ENCODE results near the gene ELMO1.

Gene ELMO1

GRCh38 chr7:37235813-37236212, 212.9 kb downstream of the ELMO1 start:
- no peak overlapping the region for H3K9ac ChIP-seq (ENCODE audit: low read depth, low read length)
- H3K36me3 ChIP-seq (ENCODE audit: control insufficient read depth, insufficient read depth, low read length) = no peaks in the 10 kb centered on the region
- H3K4me1 ChIP-seq (ENCODE audit: control insufficient read depth, insufficient read depth, low read length) = peaks cover 8% of the 10 kb centered on the region
- no peaks in the 10 kb centered on the region for H3K27me3 ChIP-seq (ENCODE audit: control insufficient read depth, insufficient read depth, low read length)
- H3K4me3 ChIP-seq (ENCODE audit: low read depth, low read length) = no peak overlapping the region
- no peaks in the 10 kb centered on the region for H3K9me3 ChIP-seq (ENCODE audit: control insufficient read depth, insufficient read depth, low read length)
- H3K27ac ChIP-seq (ENCODE audit: low read depth, low read length) = no peak overlapping the region

- Histone ChIP-seq H3K4me3 (ENCODE audit: low read depth, low read length) (no peak overlapping the region), H3K36me3 (ENCODE audit: control insufficient read depth, insufficient read depth, low read length) (no peaks in the 10 kb centered on the region), H3K27me3 (ENCODE audit: control insufficient read depth, insufficient read depth, low read length) (no peaks in the 10 kb centered on the region), H3K4me1 (ENCODE audit: control insufficient read depth, insufficient read depth, low read length) (peaks cover 8% of the 10 kb centered on the region), H3K27ac (ENCODE audit: low read depth, low read length) (no peak overlapping the region), H3K9me3 (ENCODE audit: control insufficient read depth, insufficient read depth, low read length) (no peaks in the 10 kb centered on the region), H3K9ac (ENCODE audit: low read depth, low read length) (no peak overlapping the region)
Observed at GRCh38 chr7:37234928-37235327, 213.7 kb downstream of the ELMO1 start.

- Histone ChIP-seq H3K36me3 (ENCODE audit: control insufficient read depth, insufficient read depth, low read length) (no peaks in the 10 kb centered on the region), H3K4me1 (ENCODE audit: control insufficient read depth, insufficient read depth, low read length) (peaks cover 8% of the 10 kb centered on the region), H3K27me3 (ENCODE audit: control insufficient read depth, insufficient read depth, low read length) (no peaks in the 10 kb centered on the region), H3K4me3 (ENCODE audit: low read depth, low read length) (no peak overlapping the region), H3K9ac (ENCODE audit: low read depth, low read length) (no peak overlapping the region), H3K9me3 (ENCODE audit: control insufficient read depth, insufficient read depth, low read length) (no peaks in the 10 kb centered on the region), H3K27ac (ENCODE audit: low read depth, low read length) (no peak overlapping the region)
Observed at GRCh38 chr7:37234334-37234733, 214.3 kb downstream of the ELMO1 start.

GRCh38 chr7:37231613-37232012, 217.1 kb downstream of the ELMO1 start:
- H3K36me3 ChIP-seq (ENCODE audit: control insufficient read depth, insufficient read depth, low read length) = no peaks in the 10 kb centered on the region
- H3K4me1 ChIP-seq (ENCODE audit: control insufficient read depth, insufficient read depth, low read length) = peaks cover 8% of the 10 kb centered on the region
- no peak overlapping the region for H3K9ac ChIP-seq (ENCODE audit: low read depth, low read length)
- H3K9me3 ChIP-seq (ENCODE audit: control insufficient read depth, insufficient read depth, low read length) = no peaks in the 10 kb centered on the region
- H3K4me3 ChIP-seq (ENCODE audit: low read depth, low read length) = no peak overlapping the region
- H3K27me3 ChIP-seq (ENCODE audit: control insufficient read depth, insufficient read depth, low read length) = no peaks in the 10 kb centered on the region
- no peak overlapping the region for H3K27ac ChIP-seq (ENCODE audit: low read depth, low read length)

GRCh38 chr7:37230221-37230620, 218.4 kb downstream of the ELMO1 start:
- Histone ChIP-seq H3K27me3 (ENCODE audit: control insufficient read depth, insufficient read depth, low read length) (no peaks in the 10 kb centered on the region), H3K27ac (ENCODE audit: low read depth, low read length) (no peak overlapping the region), H3K36me3 (ENCODE audit: control insufficient read depth, insufficient read depth, low read length) (no peaks in the 10 kb centered on the region), H3K4me1 (ENCODE audit: control insufficient read depth, insufficient read depth, low read length) (peaks cover 22% of the 10 kb centered on the region), H3K4me3 (ENCODE audit: low read depth, low read length) (no peak overlapping the region), H3K9me3 (ENCODE audit: control insufficient read depth, insufficient read depth, low read length) (no peaks in the 10 kb centered on the region), H3K9ac (ENCODE audit: low read depth, low read length) (no peak overlapping the region)

- H3K4me3 ChIP-seq (ENCODE audit: low read depth, low read length) = no peak overlapping the region
- no peaks in the 10 kb centered on the region for H3K36me3 ChIP-seq (ENCODE audit: control insufficient read depth, insufficient read depth, low read length)
- H3K27me3 ChIP-seq (ENCODE audit: control insufficient read depth, insufficient read depth, low read length) = no peaks in the 10 kb centered on the region
- no peak overlapping the region for H3K27ac ChIP-seq (ENCODE audit: low read depth, low read length)
- peaks cover 26% of the 10 kb centered on the region for H3K4me1 ChIP-seq (ENCODE audit: control insufficient read depth, insufficient read depth, low read length)
- no peak overlapping the region for H3K9ac ChIP-seq (ENCODE audit: low read depth, low read length)
- no peaks in the 10 kb centered on the region for H3K9me3 ChIP-seq (ENCODE audit: control insufficient read depth, insufficient read depth, low read length)
Observed at GRCh38 chr7:37229381-37229780, 219.3 kb downstream of the ELMO1 start.

- peak overlapping the region; percentile 11; the same call in 1 of the 2 replicates for H3K4me3 ChIP-seq (ENCODE audit: low read depth, low read length)
- peaks cover 22% of the 10 kb centered on the region for H3K4me1 ChIP-seq (ENCODE audit: control insufficient read depth, insufficient read depth, low read length)
- H3K9me3 ChIP-seq (ENCODE audit: control insufficient read depth, insufficient read depth, low read length) = no peaks in the 10 kb centered on the region
- H3K36me3 ChIP-seq (ENCODE audit: control insufficient read depth, insufficient read depth, low read length) = no peaks in the 10 kb centered on the region
- H3K27ac ChIP-seq (ENCODE audit: low read depth, low read length) = peak overlapping the region; percentile 67
- H3K27me3 ChIP-seq (ENCODE audit: control insufficient read depth, insufficient read depth, low read length) = no peaks in the 10 kb centered on the region
- no peak overlapping the region for H3K9ac ChIP-seq (ENCODE audit: low read depth, low read length)
Observed at GRCh38 chr7:37225285-37225969, 223.2 kb downstream of the ELMO1 start.

- peak overlapping the region; percentile 11; the same call in 1 of the 2 replicates for H3K4me3 ChIP-seq (ENCODE audit: low read depth, low read length)
- H3K9me3 ChIP-seq (ENCODE audit: control insufficient read depth, insufficient read depth, low read length) = no peaks in the 10 kb centered on the region
- H3K4me1 ChIP-seq (ENCODE audit: control insufficient read depth, insufficient read depth, low read length) = peaks cover 22% of the 10 kb centered on the region
- no peak overlapping the region for H3K9ac ChIP-seq (ENCODE audit: low read depth, low read length)
- H3K27ac ChIP-seq (ENCODE audit: low read depth, low read length) = peak overlapping the region; percentile 54
- no peaks in the 10 kb centered on the region for H3K36me3 ChIP-seq (ENCODE audit: control insufficient read depth, insufficient read depth, low read length)
- no peaks in the 10 kb centered on the region for H3K27me3 ChIP-seq (ENCODE audit: control insufficient read depth, insufficient read depth, low read length)
Observed at GRCh38 chr7:37224746-37225145, 223.9 kb downstream of the ELMO1 start.

GRCh38 chr7:37220664-37221063, 228.0 kb downstream of the ELMO1 start:
- H3K27me3 ChIP-seq (ENCODE audit: control insufficient read depth, insufficient read depth, low read length) = no peaks in the 10 kb centered on the region
- peaks cover 32% of the 10 kb centered on the region for H3K4me1 ChIP-seq (ENCODE audit: control insufficient read depth, insufficient read depth, low read length)
- H3K9me3 ChIP-seq (ENCODE audit: control insufficient read depth, insufficient read depth, low read length) = no peaks in the 10 kb centered on the region
- no peak overlapping the region for H3K9ac ChIP-seq (ENCODE audit: low read depth, low read length)
- no peaks in the 10 kb centered on the region for H3K36me3 ChIP-seq (ENCODE audit: control insufficient read depth, insufficient read depth, low read length)
- H3K4me3 ChIP-seq (ENCODE audit: low read depth, low read length) = no peak overlapping the region
- no peak overlapping the region for H3K27ac ChIP-seq (ENCODE audit: low read depth, low read length)

- H3K9ac ChIP-seq (ENCODE audit: low read depth, low read length) = no peak overlapping the region
- no peak overlapping the region for H3K4me3 ChIP-seq (ENCODE audit: low read depth, low read length)
- no peaks in the 10 kb centered on the region for H3K9me3 ChIP-seq (ENCODE audit: control insufficient read depth, insufficient read depth, low read length)
- H3K4me1 ChIP-seq (ENCODE audit: control insufficient read depth, insufficient read depth, low read length) = peaks cover 25% of the 10 kb centered on the region
- H3K27ac ChIP-seq (ENCODE audit: low read depth, low read length) = no peak overlapping the region
- H3K36me3 ChIP-seq (ENCODE audit: control insufficient read depth, insufficient read depth, low read length) = no peaks in the 10 kb centered on the region
- H3K27me3 ChIP-seq (ENCODE audit: control insufficient read depth, insufficient read depth, low read length) = no peaks in the 10 kb centered on the region
Observed at GRCh38 chr7:37218956-37219355, 229.7 kb downstream of the ELMO1 start.

- no peak overlapping the region for H3K4me3 ChIP-seq (ENCODE audit: low read depth, low read length)
- peaks cover 25% of the 10 kb centered on the region for H3K4me1 ChIP-seq (ENCODE audit: control insufficient read depth, insufficient read depth, low read length)
- no peaks in the 10 kb centered on the region for H3K9me3 ChIP-seq (ENCODE audit: control insufficient read depth, insufficient read depth, low read length)
- H3K9ac ChIP-seq (ENCODE audit: low read depth, low read length) = no peak overlapping the region
- no peak overlapping the region for H3K27ac ChIP-seq (ENCODE audit: low read depth, low read length)
- H3K27me3 ChIP-seq (ENCODE audit: control insufficient read depth, insufficient read depth, low read length) = no peaks in the 10 kb centered on the region
- H3K36me3 ChIP-seq (ENCODE audit: control insufficient read depth, insufficient read depth, low read length) = no peaks in the 10 kb centered on the region
Observed at GRCh38 chr7:37216923-37217322, 231.7 kb downstream of the ELMO1 start.

Measured in HUES48 (cell line).